HCT116 (cell line): ENCODE results near the gene KICS2. TPM values are rescaled to one million over a fixed set of nuclear protein-coding genes. Genes with fewer than 3 reads are reported as not detected.

Experiments
- ATAC-seq: fragments of 200-7000 bp; cut with Tn5 transposase; 2 replicates; pipeline ENCODE4 v1.9.1; 2020; ENCODE audit warnings: mild to moderate bottlenecking, moderate library complexity
- BruUV-seq: library from RNA; stranded (reverse); fragments of 400-500 nt; replicated peaks from 2 replicates; lab custom pipeline; 2021; lab: Mats Ljungman, UMichigan
- CTCF ChIA-PET: fragments of 300-600 bp; sonication (Branson Sonifier 250); formaldehyde crosslinking; loops from one replicate; lab custom pipeline; 2021; ENCODE audit warnings: antibody characterized with exemption; lab: Charles Lee
- POLR2A ChIA-PET: fragments of 300-600, 350-600 bp; sonication (Branson Sonifier 250); formaldehyde crosslinking; loops from one replicate; lab custom pipeline; 2021; ENCODE audit warnings: antibody characterized with exemption; lab: Charles Lee
- RAD21 ChIA-PET, 2 experiments: fragments of 300-600 bp; sonication (Branson Sonifier 250); formaldehyde crosslinking; loops; one replicate each; lab custom pipeline; 2023; ENCODE audit warnings: low total read pairs in 2 of 2; ENCODE audit not compliant: uncharacterized antibody in 2 of 2, unreplicated experiment in 2 of 2, low non-redundant PET in 1 of 2; lab: Charles Lee
- DNase-seq: peaks from one replicate; pipeline ENCODE4 v3.0.0-alpha.2; 2010; ENCODE audit warnings: low read depth, low spot score
- H2AFZ ChIP-seq: fragments of 200-600 bp; shearing (Covaris generic), sonication (generic); 2 replicates; pipeline ENCODE4 v1.6.1; 2017; ENCODE audit warnings: low read depth, mixed run types, mixed read lengths, antibody characterized with exemption, low read length; ENCODE audit not compliant: poor library complexity, severe bottlenecking
- H3K27ac ChIP-seq: 2 replicates; pipeline ENCODE4 v1.5.1; 2012; ENCODE audit warnings: low read depth, low read length
- H3K27me3 ChIP-seq: fragments of 200-600 bp; sonication (generic); 2 replicates; pipeline ENCODE4 v1.6.1; 2016; ENCODE audit warnings: mixed run types, low read length, mixed read lengths; ENCODE audit not compliant: insufficient read depth
- H3K36me3 ChIP-seq, 2 experiments: fragments of 200-500 bp in 1 of 2; fragments of 200-600 bp in 1 of 2; sonication (Bioruptor generic) in 1 of 2; sonication (generic) in 1 of 2; 2 replicates each; pipeline versions ENCODE4 v1.5.1 to v1.6.1; 2014 to 2016; ENCODE audit warnings: low read length in 2 of 2, inconsistent platforms in 1 of 2, mixed read lengths in 1 of 2, mixed run types in 1 of 2; ENCODE audit not compliant: insufficient read depth in 2 of 2, control insufficient read depth in 1 of 2
- H3K4me1 ChIP-seq, 2 experiments: fragments of 200-600 bp in 1 of 2; sonication (generic) in 1 of 2; 2 replicates each; pipeline versions ENCODE4 v1.5.1 to v1.6.1; 2012 to 2017; ENCODE audit warnings: low read length in 2 of 2, inconsistent platforms in 1 of 2, mild to moderate bottlenecking in 1 of 2, mixed read lengths in 1 of 2, mixed run types in 1 of 2, moderate library complexity in 1 of 2; ENCODE audit not compliant: insufficient read depth in 2 of 2, control insufficient read depth in 1 of 2
- H3K4me2 ChIP-seq: fragments of 200-600 bp; sonication (generic); 2 replicates; pipeline ENCODE4 v1.6.1; 2017; ENCODE audit warnings: mixed run types, low read length, mixed read lengths
- H3K4me3 ChIP-seq, 2 experiments: fragments of 200-600 bp in 1 of 2; sonication (generic) in 1 of 2; replicated peaks in 1 of 2; 2 replicates each; pipeline ENCODE4 v1.5.1; 2011 to 2016; ENCODE audit warnings: low read length in 2 of 2, control low read depth in 1 of 2, low read depth in 1 of 2, mild to moderate bottlenecking in 1 of 2, mixed read lengths in 1 of 2, mixed run types in 1 of 2
- H3K79me2 ChIP-seq: fragments of 200-600 bp; sonication (generic); 2 replicates; pipeline ENCODE4 v1.6.1; 2017; ENCODE audit warnings: mild to moderate bottlenecking, mixed run types, low read length, moderate library complexity, mixed read lengths; ENCODE audit not compliant: insufficient read depth
- H3K9ac ChIP-seq: fragments of 200-600 bp; sonication (generic); 2 replicates; pipeline ENCODE4 v1.6.1; 2016; ENCODE audit warnings: low read length, mixed read lengths
- H3K9me2 ChIP-seq: fragments of 200-600 bp; sonication (generic), shearing (Covaris generic); 2 replicates; pipeline ENCODE4 v1.6.1; 2017; ENCODE audit warnings: mixed run types, mild to moderate bottlenecking, moderate library complexity; ENCODE audit not compliant: insufficient read depth
- H3K9me3 ChIP-seq, 2 experiments: fragments of 200-500 bp in 1 of 2; fragments of 200-600 bp in 1 of 2; sonication (Bioruptor generic) in 1 of 2; sonication (generic) in 1 of 2; 2 replicates each; pipeline ENCODE4 v1.6.1; 2014 to 2017; ENCODE audit warnings: low read length in 2 of 2, mixed read lengths in 2 of 2, inconsistent platforms in 1 of 2, low read depth in 1 of 2, mild to moderate bottlenecking in 1 of 2, mixed run types in 1 of 2, moderate library complexity in 1 of 2; ENCODE audit not compliant: control insufficient read depth in 1 of 2, insufficient read depth in 1 of 2
- H4K20me1 ChIP-seq: fragments of 200-600 bp; sonication (generic), shearing (Covaris generic); 2 replicates; pipeline ENCODE4 v1.6.1; 2017; ENCODE audit warnings: mixed run types, mild to moderate bottlenecking, moderate library complexity; ENCODE audit not compliant: insufficient read depth
- EGR1 ChIP-seq: IDR thresholded peaks from 2 replicates; pipeline ENCODE4 v1.6.1; 2012; ENCODE audit warnings: low read depth
- EZH2 ChIP-seq: fragments of 200-600 bp; sonication (generic); IDR thresholded peaks from 2 replicates; pipeline ENCODE4 v1.6.1; 2017; ENCODE audit warnings: antibody characterized with exemption, mixed run types
- RAD21 ChIP-seq: IDR thresholded peaks from 2 replicates; pipeline ENCODE4 v1.6.1; 2012; ENCODE audit warnings: low read depth, mild to moderate bottlenecking
- SIN3A ChIP-seq: IDR thresholded peaks from 2 replicates; pipeline ENCODE4 v1.6.1; 2012; ENCODE audit warnings: low read depth
- TCF7L2 ChIP-seq: IDR thresholded peaks from 2 replicates; pipeline ENCODE4 v1.7.0; 2011; ENCODE audit warnings: borderline replicate concordance, inconsistent platforms; ENCODE audit not compliant: insufficient read depth, insufficient read length; ENCODE audit errors: extremely low read depth
- ZNF274 ChIP-seq: fragments of 200-500 bp; sonication (Bioruptor generic); IDR thresholded peaks from 2 replicates; pipeline ENCODE4 v1.6.1; 2014; ENCODE audit warnings: mild to moderate bottlenecking, low read depth, low read length, inconsistent platforms
- intact Hi-C: fragments of 100-400 bp; cut with micrococcal nuclease; formaldehyde crosslinking; loops from 2 replicates; pipeline ENCODE4 v1.10.0; 2022
- total RNA-seq: library from RNA; stranded (reverse); gene quantifications from one replicate; pipeline ENCODE4 v1.2.1, GENCODE V29; 2021; ENCODE audit not compliant: unreplicated experiment
- TF ChIP-seq, protein P1 (sequence below): IDR thresholded peaks from 2 replicates; pipeline ENCODE4 v1.6.1; 2012; ENCODE audit warnings: low read depth

The KICS2 gene
- total RNA-seq, 1 experiment from 2014 or later, result 18.1 TPM

DNA sequence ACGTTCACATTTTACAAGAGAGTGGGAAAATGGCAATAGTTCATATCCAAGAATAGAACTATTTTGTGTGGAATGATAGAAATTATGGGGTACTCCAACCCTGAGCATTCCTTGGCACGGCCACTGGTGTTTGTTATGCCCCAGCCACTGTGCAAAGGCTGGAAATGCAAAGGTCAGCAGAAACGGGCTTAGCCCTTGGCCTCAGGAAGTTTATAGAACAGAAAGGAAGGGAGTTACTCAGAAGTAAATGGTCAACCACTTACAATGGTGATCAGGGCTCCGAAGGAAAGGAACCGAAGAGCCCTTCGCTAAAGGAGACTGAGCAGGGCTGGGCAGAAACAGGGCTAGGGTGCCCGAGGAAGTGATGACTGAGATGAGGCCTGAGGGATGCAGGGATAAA lies 45.1 kb downstream of the KICS2 start:
- H3K4me1 ChIP-seq, result peaks cover 13 to 57% of the 10 kb centered on the region in 2 experiments
- TF ChIP-seq TCF7L2 (no peak), ZNF274 (no peak), EZH2 (no peak), RAD21 (no peak), SIN3A (no peak), EGR1 (no peak)
- TF ChIP-seq, protein P1, sequence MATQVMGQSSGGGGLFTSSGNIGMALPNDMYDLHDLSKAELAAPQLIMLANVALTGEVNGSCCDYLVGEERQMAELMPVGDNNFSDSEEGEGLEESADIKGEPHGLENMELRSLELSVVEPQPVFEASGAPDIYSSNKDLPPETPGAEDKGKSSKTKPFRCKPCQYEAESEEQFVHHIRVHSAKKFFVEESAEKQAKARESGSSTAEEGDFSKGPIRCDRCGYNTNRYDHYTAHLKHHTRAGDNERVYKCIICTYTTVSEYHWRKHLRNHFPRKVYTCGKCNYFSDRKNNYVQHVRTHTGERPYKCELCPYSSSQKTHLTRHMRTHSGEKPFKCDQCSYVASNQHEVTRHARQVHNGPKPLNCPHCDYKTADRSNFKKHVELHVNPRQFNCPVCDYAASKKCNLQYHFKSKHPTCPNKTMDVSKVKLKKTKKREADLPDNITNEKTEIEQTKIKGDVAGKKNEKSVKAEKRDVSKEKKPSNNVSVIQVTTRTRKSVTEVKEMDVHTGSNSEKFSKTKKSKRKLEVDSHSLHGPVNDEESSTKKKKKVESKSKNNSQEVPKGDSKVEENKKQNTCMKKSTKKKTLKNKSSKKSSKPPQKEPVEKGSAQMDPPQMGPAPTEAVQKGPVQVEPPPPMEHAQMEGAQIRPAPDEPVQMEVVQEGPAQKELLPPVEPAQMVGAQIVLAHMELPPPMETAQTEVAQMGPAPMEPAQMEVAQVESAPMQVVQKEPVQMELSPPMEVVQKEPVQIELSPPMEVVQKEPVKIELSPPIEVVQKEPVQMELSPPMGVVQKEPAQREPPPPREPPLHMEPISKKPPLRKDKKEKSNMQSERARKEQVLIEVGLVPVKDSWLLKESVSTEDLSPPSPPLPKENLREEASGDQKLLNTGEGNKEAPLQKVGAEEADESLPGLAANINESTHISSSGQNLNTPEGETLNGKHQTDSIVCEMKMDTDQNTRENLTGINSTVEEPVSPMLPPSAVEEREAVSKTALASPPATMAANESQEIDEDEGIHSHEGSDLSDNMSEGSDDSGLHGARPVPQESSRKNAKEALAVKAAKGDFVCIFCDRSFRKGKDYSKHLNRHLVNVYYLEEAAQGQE, result no peak
- TF ChIP-seq, all 23 proteins: peak for 0
- DNase-seq (no peak), ATAC-seq (no peak)
- intact Hi-C loops, result no loop called here
- H3K9ac ChIP-seq, result no peak overlapping the region
- POLR2A ChIA-PET, result no interaction called here
- RAD21 ChIA-PET, result no interaction called here
- no peak overlapping the region for H3K27ac ChIP-seq
- BruUV-seq, result no TSS peak
- no peaks in the 10 kb centered on the region for H3K9me3 ChIP-seq
- no peaks in the 10 kb centered on the region for H3K79me2 ChIP-seq
- H3K36me3 ChIP-seq, result no peaks in the 10 kb centered on the region
- no peak overlapping the region for H3K4me2 ChIP-seq
- no peaks in the 10 kb centered on the region for H4K20me1 ChIP-seq
- no peak overlapping the region for H2AFZ ChIP-seq
- no peak overlapping the region for H3K4me3 ChIP-seq
- CTCF ChIA-PET, result no interaction called here
- no peaks in the 10 kb centered on the region for H3K9me2 ChIP-seq
- H3K27me3 ChIP-seq, result no peaks in the 10 kb centered on the region
